HG03442 (cell line): ENCODE data around the gene PUS1.

ENCODE experiments used
- ATAC-seq: cut with Tn5 transposase; IDR thresholded peaks from one replicate; pipeline ENCODE4 v1.9.1; 2021; ENCODE audit warnings: mild to moderate bottlenecking, moderate library complexity; ENCODE audit not compliant: unreplicated experiment

PUS1 gene

DNA sequence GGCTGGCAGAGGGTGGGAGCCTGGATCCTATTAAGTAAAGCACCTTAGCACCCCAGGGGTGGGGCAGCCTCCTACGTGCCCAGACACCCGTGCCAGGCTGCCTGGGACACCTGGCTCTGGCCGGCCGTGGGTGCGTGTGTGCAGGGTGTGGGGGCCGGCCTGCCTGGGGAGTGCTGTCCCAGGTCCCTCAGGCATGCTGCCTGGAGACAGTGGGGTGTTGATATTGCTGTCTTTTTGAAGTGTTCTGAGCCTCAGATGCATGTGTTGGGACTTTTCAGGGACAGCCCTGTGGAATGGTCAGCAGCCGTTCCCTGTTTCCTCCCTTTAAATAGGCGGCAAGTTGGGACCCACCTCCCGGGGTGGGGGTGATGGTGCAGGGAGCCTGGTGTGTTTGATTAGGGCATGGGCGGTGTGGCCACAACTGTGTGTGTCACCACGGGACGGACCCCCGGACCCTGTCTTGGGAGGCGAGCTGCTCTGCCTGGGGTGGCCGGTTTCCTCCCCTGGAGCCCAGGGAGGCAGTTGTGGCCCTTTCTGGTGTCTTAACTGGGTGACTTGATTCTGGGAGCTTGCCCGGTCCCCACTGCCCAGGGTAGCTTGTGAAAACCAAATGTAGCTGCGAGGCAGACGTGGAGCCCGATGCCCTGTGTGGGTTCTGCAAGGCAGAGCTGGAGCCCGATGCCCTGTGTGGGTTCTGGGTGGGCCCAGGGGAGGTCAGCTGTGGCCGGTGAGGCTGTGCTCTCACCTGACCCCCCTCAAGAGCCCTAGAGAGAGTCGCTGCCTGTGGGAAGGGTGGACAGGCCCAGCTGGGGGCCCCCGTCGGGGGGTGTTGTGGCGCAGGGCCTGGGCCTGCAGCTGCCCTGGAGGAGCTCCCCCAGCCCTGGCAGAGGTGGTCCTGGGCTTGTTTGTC is 26.5 kb upstream of the PUS1 start:
- ATAC-seq: no peak

DNA sequence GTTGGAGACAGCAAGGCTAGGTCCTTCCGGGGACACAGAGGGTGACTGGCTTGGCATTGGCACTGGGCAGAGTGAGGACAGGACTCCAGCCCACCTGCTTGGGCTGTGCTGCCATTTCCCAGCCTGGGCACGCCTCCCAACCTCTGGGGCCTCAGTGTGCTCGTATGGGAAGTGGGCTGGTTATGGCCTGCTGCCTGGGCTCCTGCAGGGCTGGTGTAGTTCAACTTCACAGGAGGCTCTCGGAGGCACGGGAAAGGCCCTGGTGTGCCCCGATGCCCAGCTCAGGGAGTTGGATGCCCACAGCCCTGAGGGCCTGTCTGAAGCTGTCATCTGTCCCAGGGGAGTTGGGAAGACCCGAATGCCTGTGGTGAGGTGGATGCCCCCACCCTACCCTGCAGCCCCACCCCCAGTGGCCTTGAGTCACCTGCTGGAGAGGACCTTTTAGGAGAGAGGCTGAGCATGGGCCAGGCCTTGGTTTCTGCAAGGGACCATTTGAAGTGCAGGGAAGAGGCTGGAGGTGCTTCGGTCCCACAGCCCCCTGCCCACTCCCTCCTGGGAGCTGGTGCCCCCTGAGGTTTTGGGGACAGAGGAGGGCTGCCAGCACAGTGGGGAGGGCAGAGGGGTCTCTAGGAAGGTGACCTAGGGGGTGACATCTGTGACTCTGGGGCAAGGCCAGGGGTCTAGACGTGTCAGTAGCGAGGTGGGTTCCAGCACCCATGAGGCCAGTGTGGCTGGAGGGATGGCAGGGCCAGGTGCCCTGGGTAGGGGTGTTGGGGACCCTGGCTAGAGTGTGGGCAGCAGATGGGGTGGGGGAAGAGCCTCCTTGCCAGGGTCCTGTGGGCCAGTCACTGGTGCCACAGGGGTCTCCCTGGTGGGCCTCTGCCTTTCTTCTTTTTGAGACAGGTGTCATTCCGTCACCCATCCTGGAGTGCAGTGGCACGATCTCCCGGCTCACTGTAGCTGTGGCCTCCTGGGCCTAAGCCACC is 25.5 kb upstream of the PUS1 start:
- no peak for ATAC-seq

DNA sequence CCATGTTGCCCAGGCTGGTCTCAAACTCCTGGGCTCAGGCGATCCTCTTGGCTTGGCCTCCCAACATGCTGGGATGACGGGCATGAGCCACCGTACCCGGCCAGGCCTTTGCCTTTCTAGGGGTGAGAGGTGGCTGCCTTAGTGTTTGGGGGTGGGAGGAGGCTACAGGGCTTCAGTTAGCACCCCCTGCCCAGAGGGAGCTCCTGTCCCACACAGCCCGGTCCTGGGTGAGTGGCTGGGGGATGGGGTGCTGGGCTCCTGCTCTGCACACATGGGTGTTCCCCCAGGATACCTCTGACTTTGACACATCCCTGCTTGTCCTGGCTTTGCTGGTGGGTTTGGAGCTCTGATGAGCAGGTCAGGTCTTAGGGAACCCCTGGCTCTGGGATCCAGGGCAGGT is 24.7 kb upstream of the PUS1 start:
- ATAC-seq: no peak

DNA sequence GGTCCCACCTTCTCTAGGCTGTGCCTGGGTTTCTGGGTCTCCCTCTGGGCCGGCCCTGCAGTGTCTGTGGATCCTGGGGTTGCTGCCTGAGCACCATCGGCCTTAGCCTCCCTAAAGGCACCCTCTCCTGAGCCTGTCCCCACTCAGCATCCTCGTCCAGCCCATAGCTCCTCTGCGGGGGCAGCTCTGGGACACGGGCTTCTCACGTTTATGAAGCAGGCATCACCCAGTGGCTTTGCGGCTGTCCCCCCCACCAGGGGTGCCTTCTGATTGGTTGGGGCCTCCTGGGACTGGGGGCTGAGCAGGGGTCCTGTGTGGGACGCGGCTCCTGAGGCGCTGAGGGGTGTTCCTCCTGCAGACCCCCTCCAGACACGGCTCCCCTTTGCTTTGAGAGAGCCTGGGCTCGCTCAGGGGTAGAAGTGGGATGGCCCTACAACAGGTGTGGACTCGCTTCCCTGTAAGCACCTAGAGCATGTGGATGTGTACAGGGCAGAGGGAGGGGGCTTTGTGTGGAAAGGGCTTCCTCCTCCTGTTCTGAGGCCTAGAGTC is 23.9 kb upstream of the PUS1 start:
- no peak for ATAC-seq

DNA sequence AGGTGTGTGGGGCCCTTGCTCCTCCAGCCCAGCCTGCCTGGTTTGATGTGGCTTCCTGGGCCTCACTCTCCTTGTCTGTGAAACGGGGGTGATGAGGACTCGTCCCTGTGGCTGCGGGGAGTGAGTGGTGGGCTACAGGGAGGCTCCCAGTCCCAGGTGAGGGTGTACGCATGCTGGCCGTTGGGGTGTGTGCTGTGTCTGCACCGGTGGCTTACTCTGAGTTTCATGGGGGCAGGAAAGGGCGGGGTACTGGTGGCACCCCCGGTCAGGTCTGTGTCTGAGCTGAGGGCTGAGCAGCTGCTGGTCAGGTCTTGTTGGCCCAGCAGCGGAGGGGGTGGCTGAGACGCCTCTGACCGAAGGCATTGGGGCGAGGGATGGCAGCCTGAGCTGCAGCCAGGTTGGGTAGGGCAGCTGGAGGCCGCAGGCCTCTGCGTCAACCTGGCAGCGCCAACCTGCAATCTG is 23.4 kb upstream of the PUS1 start:
- no peak for ATAC-seq

DNA sequence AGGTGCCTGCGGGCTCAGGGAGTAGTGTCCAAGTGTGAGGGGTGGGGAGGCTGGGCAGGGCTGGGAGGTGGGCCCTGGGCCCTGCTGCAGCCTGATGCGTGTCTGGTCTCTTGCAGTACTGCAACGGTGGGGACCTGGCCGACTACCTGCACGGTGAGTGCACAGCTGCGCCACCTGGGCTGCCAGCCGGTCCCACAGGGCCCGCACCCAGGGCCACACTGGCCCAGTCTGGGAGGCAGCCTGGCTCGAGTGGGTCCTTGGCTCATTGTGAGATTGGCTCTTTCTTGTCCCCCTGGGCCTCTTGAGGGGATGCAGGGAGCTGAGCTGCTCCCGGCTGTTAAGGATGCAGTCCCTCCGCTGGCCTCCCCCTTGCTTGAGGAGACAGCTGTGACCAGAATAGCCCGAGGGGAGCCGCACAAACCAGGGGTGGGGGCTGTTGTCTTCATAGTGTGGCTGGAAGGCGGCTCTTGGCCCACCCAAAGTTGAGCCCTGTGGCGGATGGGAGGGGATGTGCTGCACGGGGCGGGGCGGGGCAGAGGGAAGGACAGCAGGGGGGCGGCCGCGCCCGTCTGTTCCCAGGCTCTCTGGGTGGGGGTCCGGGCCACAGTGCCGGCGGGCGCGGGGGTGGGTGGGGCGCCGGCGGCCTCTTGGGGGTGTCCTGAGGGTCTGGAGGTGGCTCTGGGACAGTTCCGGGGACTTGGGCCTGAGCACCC is 21.5 kb upstream of the PUS1 start:
- ATAC-seq: no peak

DNA sequence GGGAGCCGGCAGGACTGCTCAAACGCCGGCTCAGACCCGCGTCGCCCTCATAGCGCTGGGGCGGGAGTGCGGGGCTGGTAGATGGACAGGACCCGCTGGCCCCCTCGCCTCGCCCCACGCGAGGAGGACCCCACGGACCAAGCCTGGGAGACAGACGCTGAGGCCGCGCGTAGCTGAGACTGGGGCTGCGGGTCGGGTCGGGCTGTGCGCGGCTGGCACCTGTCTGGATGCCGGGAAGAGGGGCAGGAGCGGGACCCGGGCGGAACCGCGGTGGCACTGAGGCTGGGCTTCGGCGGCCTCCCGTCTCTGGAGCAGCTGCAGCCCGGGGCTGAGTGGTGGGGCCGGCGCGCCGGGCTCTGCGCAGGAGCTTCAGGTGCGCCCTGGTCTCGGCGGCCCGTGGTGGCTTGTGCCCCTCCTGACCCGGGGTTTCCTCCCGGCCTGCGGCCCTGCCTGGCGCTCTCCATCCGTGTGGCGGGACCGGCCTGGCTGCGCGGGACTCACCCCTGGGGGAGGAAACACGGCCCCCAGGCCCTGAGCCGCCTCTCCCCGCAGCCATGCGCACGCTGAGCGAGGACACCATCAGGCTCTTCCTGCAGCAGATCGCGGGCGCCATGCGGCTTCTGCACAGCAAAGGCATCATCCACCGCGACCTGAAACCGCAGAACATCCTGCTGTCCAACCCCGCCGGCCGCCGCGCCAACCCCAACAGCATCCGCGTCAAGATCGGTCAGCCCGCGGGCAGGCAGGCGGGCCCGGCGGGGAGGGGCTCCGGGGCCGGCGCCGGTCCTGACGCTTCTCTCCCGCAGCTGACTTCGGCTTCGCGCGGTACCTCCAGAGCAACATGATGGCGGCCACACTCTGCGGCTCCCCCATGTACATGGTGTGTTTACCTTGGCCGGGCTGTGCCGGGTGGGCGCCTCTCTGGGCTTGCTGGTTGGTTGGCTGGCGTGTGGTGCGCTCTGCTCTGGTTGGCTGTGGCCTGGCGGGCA is 20.7 kb upstream of the PUS1 start:
- ATAC-seq: no peak

DNA sequence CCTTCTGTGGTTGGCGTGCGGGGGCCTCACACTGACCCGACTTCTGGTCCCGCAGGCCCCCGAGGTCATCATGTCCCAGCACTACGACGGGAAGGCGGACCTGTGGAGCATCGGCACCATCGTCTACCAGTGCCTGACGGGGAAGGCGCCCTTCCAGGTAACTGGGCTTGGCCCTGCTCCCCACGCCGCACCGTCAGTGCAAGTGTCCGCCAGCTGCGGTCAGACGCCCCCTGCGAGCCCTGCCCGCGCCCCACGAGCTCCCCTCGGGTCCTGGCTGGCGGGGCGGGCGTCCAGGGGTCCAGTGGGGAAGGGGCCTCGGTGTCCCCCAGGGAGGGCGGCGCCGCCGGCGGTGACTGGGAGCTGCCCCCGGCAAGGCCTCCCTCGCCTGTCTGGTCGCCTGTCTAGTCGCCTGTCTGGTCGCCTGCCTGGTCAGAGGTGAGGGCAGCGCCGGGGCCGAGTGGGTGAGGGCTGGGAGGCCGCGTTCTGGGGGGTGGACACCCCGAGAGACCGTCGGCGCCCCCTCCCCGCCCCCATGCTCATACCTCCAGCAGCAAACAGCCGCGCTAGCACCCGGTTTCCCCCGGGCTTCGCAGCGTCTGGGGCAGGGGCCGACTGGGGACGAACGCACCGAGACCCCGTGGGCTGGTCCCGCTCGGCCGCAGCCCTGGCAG is 19.9 kb upstream of the PUS1 start:
- ATAC-seq: no peak

DNA sequence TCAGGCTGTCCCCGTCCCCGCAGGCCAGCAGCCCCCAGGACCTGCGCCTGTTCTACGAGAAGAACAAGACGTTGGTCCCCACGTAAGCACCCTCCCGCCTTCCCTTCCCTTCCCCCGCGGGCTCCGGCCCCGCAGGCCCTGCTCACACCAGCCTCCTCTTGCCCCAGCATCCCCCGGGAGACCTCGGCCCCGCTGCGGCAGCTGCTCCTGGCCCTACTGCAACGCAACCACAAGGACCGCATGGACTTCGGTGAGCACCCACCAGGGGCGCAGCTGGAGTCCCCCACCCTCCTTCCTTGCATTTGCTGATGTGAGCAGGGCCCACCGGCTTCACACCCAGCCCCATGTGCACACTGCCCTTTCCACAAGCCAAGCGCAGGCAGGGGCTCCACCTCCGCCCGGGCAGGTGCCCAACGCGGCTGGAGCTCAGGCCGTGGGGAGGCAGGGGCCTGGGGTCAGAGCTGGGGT is 19.3 kb upstream of the PUS1 start:
- ATAC-seq: no peak

DNA sequence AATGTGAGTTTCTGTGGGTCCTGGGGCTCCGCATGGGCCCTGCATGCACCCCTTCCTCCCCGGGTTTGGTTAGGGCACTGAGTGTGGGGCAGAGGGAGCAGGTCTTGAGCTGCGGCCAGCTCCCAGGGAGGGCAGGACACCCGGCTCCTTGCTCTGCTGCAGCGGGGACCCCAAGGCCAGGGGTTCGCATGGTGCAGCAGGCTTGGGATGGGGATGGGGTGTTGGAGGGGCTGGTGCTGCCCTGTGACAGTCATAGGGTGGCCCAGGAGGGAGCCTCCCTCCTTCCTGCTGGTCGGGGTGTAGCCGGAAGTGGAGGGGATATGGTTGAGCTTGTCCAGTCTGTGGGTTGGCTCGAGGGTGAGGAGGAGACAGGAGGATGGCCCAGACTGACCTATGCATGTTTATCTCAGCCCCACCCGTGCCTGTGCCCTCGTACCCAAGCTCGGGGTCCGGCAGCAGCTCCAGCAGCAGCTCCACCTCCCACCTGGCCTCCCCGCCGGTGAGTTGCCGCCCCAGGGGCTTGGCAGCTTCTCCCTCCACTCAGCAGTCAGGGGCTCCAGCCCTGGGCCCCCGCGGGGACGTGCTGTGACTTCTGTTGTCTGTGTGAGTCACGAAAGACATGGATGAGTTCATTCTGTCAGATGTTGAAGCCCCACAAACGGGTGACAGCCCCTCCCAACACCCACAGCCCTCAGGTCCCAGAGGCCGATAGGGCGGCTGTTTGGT is 18.6 kb upstream of the PUS1 start:
- ATAC-seq: no peak

DNA sequence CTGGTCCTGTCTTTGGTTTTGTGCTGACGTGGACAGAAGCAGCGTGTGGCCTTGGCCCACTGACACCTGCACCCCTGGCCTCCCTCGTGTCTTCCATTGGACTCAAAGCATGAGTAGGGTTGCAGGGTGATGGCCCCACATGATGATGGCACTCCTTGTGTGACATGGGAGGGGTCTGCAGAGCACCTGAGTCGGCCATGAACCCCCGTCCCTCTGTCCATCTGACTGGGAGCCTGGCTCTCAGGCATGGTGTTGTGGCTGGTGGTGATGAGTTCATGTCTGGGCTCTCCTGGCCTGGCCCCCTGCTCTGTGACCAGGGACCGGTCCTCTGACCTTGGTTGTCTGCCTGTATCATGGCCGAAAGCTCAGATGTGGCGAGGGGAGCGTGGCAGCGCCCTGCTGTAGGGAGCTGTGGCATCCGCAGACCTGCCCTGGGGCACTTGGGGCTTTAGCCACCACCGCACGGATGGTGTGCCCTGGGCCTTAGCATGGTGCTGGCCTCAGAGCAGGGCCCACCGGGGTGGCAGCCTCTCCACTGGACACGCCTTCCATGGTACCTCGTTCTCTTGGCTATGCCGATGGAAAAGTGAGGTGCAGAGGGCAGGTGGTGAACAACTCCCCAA is 17.9 kb upstream of the PUS1 start:
- no peak for ATAC-seq

DNA sequence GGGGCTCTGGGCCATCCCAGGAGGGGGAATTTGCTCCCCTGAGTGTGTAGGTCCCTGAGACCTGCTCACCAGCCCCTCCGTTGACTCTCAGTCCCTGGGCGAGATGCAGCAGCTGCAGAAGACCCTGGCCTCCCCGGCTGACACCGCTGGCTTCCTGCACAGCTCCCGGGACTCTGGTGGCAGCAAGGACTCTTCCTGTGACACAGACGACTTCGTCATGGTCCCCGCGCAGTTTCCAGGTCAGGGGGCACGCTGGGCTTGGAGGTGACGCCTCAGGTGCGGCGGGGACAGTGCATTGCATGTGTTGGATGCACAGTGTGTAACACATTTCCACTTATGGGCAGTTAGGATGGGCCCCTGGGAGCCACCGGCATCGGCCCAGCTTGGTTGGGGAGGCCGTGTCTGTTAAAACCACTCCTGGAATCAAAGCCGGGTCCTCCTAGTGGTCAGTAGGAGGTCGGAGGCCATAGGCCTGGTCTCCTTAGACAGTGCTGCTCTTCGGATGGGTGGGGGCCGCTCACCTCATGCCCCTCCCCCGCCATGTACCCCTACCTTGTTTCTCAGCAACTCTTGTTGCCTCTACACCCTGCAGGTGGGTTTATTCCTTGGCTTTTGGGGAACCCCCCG is 17.1 kb upstream of the PUS1 start:
- no peak for ATAC-seq

DNA sequence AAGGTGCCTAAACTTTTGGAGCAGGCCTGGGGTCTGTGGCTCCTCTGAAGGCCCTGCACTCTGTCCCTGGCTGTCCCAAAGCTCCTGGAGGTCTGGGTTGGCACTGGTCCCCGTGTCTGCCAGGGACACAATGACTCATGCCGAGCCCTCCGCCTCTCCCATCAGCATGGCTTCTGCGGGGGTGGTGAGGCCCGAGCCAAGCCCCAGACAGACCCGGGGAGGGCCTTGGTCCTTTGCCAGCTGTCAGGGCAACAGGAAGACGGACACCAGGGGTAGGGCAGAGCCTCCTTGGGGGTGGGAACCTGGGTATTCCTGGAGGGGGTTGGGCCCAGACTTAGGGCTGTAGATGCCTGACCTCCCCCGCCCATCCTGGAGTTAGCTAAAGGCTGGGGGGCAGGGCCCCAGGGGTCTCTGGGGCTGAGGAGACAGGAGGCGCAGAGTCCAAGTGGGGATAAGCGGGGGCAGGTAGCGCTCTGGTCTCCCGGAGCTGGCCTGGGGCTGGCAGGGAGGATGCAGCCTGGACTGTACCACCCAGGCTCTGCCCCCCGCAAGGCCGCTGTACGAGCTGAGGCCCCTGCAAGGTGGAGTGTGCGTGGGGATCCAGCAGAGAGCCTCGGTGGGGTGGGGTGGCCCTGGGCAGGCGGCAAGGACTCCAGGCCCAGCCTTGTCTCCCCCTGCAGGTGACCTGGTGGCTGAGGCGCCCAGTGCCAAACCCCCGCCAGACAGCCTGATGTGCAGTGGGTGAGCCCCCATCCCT is 16.4 kb upstream of the PUS1 start:
- no peak for ATAC-seq

DNA sequence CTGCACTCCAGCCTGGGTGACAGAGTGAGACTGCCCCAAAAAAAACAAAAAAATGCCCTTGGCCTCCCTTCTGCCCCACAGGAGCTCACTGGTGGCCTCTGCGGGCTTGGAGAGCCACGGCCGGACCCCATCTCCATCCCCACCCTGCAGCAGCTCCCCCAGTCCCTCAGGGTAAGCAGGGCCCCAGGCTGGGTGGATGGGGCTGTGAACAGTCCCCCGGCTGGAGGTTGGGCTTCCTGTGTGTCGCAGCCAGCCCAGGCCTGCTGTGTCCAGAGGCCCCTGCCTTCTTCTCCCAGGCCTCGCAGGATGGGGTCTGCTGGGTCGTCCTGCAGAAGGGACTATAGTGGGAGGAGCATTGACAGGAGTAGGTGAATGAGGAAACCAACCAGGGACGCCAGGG is 15.4 kb upstream of the PUS1 start:
- ATAC-seq: no peak

DNA sequence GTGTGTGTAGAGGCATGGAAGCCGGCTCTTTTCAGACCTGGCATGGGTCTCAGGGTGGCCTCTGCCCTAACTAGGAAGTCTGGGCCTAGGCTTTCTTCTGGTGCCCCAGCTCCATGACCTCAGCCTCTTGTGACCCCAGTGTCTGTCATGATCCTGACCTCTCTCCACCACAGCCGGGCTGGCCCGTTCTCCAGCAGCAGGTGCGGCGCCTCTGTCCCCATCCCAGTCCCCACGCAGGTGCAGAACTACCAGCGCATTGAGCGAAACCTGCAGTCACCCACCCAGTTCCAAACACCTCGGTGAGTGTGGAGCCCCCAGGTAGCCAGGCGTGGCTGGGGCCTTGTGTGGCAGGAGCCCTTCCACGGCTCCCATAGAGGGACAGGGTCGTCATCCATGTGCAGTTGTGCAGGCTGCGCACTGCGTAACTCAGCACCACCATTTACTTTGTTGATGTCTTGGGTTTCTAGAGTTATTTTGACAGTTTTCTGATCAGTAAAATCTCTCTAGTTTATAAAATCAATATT is 14.8 kb upstream of the PUS1 start:
- no peak for ATAC-seq

DNA sequence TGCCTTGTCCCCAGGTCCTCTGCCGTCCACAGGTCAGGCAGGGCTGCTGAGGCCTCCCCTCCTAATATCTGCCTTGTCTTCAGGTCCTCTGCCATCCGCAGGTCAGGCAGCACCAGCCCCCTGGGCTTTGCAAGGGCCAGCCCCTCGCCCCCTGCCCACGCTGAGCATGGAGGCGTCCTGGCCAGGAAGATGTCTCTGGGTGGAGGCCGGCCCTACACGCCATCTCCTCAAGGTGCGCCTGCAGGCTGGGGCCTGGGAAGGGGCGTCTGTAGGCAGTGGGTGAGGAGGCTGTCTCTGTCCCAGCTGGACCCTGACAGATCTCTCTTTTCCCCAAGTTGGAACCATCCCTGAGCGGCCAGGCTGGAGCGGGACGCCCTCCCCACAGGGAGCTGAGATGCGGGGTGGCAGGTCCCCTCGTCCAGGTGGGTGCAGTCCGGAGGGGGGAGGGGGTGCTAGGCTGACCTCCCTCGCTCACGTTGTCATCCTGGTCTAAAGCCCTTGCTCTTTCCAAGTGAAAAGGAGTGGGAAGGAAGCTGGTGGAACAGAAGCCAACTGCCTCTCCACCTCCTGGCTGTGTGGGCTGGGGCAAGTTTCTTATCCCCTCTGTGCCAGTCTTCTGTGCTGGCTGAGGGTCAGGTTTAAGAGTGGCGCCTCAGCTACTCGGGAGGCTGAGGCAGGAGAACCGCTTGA is 13.9 kb upstream of the PUS1 start:
- no peak for ATAC-seq
